Fibroblast of skin of back (primary cell): Measurements from ENCODE around the gene OR4C12. TPM values are rescaled to one million over a fixed set of nuclear protein-coding genes. Genes with fewer than 3 reads are reported as not detected.
"Not testable (repeated sequence)": the region's sequence is repeated elsewhere in the genome, so short reads cannot be mapped to it uniquely, and the experiment has no call there.

Experiments
- DNase-seq: peaks from one replicate; pipeline ENCODE4 v3.0.0-alpha.2; 2013
- polyA plus RNA-seq, 2 experiments: library from polyadenylated mRNA; unstranded; fragments of 120-200 nt; gene quantifications; one replicate each; pipeline ENCODE4 v1.2.1, GENCODE V29; 2013; ENCODE audit not compliant: insufficient read length in 2 of 2

The OR4C12 gene
- polyA plus RNA-seq (2013, experiment 1 of 2; ENCODE audit: insufficient read length): not detected
- not detected for polyA plus RNA-seq (2013, experiment 2 of 2; ENCODE audit: insufficient read length)

GRCh38 chr11:49982435-49982834 is at the start of gene OR4C12:
OR4C12 (minus strand) TSS chr11:49982535; CDS start chr11:49982501, 34 bp downstream.
- not testable (repeated sequence) for DNase-seq

- no peak for DNase-seq
Measured at GRCh38 chr11:50030193-50030592, 47.9 kb upstream of the OR4C12 start.

- peak; percentile 39 for DNase-seq
Measured at GRCh38 chr11:49995565-49995964, 13.2 kb upstream of the OR4C12 start.

GRCh38 chr11:49973439-49973838 is 8.9 kb downstream of the OR4C12 start:
- not testable (repeated sequence) for DNase-seq

- DNase-seq: no peak
Measured at GRCh38 chr11:49952091-49952490, 30.2 kb downstream of the OR4C12 start, which contains the start of gene OR4C13. OR4C13 (plus strand) TSS chr11:49952391; CDS start chr11:49952423, 32 bp downstream.

GRCh38 chr11:49948701-49949100 is 33.6 kb downstream of the OR4C12 start:
- not testable (repeated sequence) for DNase-seq
